ENCODE data around the gene CCR2.

The CCR2 gene

GRCh38 chr3:46356276-46356675, 2.4 kb downstream of the CCR2 start:
- TF ChIP-seq ZFX (IDR thresholded peaks at IDR 0.05) (no peak), CTCF (conservative IDR thresholded peaks at IDR 0.05) (no peak)
- H3K27ac ChIP-seq, result no peak overlapping the region

GRCh38 chr3:46356909-46357308, 3.0 kb downstream of the CCR2 start:
- H3K27ac ChIP-seq, result no peak overlapping the region
- no peak for TF ChIP-seq ZFX (IDR thresholded peaks at IDR 0.05)

GRCh38 chr3:46358466-46358865, 4.6 kb downstream of the CCR2 start:
- TF ChIP-seq CTCF (conservative IDR thresholded peaks at IDR 0.05), result no peak
- TF ChIP-seq ZFX (IDR thresholded peaks at IDR 0.05), result no peak
- H3K27ac ChIP-seq, result no peak overlapping the region

- no peak overlapping the region for H3K27ac ChIP-seq
- no peak for TF ChIP-seq ZFX (IDR thresholded peaks at IDR 0.05)
- no peak for TF ChIP-seq CTCF (conservative IDR thresholded peaks at IDR 0.05)
Measured at GRCh38 chr3:46359733-46360493, 6.0 kb downstream of the CCR2 start.

- H3K27ac ChIP-seq, result no peak overlapping the region
- TF ChIP-seq ZFX (IDR thresholded peaks at IDR 0.05), result no peak
- no peak for TF ChIP-seq CTCF (conservative IDR thresholded peaks at IDR 0.05)
Measured at GRCh38 chr3:46360907-46361306, 7.0 kb downstream of the CCR2 start.

GRCh38 chr3:46361408-46362283, 7.7 kb downstream of the CCR2 start:
- TF ChIP-seq ZFX (IDR thresholded peaks at IDR 0.05) (no peak), CTCF (conservative IDR thresholded peaks at IDR 0.05) (no peak)
- no peak overlapping the region for H3K27ac ChIP-seq

GRCh38 chr3:46365041-46365440, 11.1 kb downstream of the CCR2 start:
- no peak for TF ChIP-seq ZFX (IDR thresholded peaks at IDR 0.05)
- TF ChIP-seq CTCF (conservative IDR thresholded peaks at IDR 0.05), result no peak
- H3K27ac ChIP-seq, result no peak overlapping the region
